ENCODE results near the gene CD86.
"Not testable (repeated sequence)": the region's sequence is repeated elsewhere in the genome, so short reads cannot be mapped to it uniquely, and the experiment has no call there.

The CD86 gene, protein sequence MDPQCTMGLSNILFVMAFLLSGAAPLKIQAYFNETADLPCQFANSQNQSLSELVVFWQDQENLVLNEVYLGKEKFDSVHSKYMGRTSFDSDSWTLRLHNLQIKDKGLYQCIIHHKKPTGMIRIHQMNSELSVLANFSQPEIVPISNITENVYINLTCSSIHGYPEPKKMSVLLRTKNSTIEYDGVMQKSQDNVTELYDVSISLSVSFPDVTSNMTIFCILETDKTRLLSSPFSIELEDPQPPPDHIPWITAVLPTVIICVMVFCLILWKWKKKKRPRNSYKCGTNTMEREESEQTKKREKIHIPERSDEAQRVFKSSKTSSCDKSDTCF

DNA sequence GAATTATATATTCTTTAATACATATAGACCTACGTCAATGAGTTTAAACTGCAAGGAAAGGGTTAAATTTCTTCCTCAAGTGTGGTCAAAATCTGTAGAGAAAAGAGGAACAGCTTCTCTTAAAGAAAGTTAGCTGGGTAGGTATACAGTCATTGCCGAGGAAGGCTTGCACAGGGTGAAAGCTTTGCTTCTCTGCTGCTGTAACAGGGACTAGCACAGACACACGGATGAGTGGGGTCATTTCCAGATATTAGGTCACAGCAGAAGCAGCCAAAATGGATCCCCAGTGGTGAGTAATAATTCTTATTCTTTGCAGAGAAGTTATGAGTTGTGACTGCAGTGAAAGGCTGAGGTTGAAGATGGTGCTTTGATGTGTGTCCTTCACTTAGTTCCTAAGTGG is at the start of gene CD86:
CD86 (plus strand) TSS at position 148 of the 400 bp plus-strand sequence; CDS start at position 276, 128 bp downstream.
- no peak for DNase-seq (ENCODE audit: low spot score)

DNA sequence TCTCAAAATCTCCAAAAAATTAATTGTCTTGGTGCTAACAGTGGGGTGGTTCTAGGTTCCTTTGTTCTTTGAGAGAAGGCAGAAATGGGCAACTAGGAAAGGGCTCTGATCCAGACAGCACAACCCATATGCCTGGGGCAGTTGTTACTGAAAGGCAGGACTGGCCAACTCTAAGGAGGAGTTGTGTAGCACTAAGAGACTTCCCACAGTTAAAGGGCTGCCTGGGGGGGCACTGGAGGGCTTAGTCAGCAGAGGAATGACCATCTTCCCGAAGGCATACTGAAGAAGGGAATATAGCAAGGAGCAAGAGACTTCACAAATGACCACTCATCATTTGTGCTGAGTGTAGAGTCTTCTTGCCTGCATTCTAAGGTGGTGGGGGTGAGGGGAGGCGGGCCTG is 48.9 kb upstream of the CD86 start:
- no peak for DNase-seq (ENCODE audit: low spot score)

DNA sequence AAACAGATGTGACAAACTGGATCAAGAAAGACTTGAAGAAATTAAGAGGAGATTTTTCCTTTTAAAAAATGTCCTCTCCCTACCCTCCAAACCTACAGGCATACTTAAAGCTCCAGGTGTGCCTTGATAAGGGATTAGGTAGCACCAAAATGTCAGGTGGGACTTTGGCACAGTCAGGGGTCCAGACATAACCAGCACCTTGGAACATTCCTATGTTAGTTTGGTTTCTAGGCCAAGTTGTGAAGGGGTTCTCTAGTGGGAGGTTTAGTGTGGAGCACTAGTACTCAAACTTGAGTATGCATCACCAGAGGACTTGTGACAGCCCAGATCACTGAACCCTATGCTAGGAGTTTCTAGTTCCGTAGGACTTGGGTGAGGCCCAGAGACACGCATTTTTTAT is 47.0 kb upstream of the CD86 start:
- DNase-seq (ENCODE audit: low spot score) = no peak

DNA sequence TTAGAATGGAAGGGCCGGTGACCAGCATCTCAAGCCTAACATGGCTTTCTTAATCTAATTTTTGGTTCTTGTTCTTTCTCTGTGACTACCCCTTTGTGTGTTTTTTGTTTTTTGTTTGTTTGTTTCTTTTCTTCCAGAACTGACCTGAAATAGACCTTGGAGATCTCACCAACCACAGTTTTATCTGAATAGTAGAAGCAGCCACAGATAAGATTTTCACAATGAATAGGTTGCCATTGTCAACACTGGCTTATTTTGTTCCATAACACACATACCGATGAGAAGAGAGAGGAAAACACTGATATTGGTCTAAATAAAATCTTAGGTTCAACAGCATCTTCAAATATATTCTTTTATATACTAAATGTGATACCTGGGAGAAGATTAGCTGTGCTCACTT is 44.7 kb upstream of the CD86 start:
- DNase-seq (ENCODE audit: low spot score) = no peak

DNA sequence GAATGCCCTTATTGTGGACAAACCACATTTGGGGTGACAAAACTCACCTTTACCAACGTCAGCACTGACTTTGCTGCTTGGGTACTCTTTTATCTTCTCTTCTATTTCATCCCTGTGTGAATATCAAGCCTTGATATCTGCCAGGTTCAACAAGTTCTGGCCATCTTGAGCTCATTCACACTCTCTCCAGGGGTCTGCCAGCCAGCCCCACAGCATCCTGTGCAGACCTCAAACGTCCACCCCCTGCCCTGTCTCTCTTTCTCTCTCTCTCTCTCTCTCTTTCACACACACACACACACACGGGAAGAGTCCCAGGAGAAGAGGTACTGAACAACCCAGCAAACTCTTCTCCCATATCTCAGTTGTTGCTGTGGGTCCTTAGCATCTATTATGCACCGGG is 43.8 kb upstream of the CD86 start:
- DNase-seq (ENCODE audit: low spot score) = no peak

DNA sequence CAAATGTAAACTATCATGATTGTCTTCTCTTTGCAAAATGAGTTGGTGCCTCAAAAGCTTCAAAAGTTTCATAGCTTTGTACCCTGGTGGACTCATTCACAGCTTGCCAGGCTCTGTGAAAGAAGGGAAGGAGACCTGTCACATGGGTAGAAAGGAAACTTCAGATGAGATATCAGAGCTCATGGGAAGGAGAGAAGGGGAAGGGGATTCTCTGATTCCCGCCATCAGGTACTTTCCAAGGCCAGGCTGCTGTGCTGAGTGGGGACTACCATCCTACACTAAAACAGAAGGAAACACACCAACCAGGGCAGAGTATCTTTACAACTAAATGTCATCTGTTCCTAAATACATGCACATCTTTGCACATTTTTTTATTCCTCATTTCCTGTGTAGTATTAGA is 42.3 kb upstream of the CD86 start:
- no peak for DNase-seq (ENCODE audit: low spot score)

DNA sequence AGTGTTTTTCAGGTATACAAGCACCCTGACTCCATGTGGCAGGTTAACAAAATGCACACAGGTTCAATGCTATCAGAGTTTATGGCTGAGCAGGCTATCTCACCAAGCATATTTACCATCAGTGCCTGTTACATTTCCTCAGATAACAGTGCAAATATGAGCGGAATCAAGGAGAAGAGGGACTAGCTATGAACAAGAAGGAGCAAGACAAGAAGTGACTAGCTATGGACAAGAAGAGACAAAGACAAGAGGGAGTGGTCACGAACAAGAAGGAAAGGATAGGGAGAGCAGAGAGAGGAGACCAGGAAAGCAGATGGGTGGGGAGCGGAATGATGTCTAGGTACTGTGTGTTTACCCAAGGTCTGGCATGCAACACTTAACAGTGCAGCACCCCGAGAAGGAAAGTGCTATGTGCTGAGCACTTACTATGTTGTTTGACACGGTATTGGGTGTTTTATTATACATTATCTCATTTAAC is 41.7 kb upstream of the CD86 start:
- DNase-seq (ENCODE audit: low spot score) = no peak

DNA sequence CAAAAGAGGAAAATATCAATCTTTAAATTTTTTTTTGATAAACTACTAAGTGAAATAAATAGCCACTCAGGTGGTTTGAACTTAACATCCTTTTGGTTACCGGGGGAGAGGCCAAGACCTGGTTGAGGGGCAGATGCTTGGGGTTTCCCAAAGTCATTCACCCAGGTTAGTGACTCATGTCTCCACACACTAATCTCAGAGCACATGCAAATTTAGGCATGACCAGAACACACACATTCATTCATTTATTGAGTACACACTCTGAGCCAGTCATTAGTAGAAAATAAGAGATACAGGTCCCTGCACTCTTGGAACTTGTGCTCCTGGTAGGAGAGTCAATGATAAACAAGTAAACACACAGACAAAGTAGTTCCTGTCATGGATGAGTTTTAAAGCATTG is 40.4 kb upstream of the CD86 start:
- no peak for DNase-seq (ENCODE audit: low spot score)

DNA sequence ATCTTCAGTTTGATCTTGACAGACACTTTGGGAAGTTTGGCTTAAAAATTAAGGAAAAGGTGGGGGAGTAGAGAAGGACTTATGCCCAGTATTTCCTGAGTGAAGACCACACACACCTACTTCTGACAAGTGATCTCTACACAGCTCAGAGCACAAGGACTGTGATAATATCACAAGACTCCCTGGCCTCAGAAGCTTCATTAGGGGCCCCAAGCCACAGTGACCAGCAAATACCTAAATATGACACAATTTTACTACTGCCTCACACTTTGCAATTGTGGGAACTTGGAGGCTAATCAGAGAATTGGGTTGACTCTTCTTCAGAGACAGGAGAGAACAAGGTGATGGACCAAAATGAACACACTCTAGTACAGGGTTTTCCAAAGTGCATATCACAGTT is 35.7 kb upstream of the CD86 start:
- no peak for DNase-seq (ENCODE audit: low spot score)

DNA sequence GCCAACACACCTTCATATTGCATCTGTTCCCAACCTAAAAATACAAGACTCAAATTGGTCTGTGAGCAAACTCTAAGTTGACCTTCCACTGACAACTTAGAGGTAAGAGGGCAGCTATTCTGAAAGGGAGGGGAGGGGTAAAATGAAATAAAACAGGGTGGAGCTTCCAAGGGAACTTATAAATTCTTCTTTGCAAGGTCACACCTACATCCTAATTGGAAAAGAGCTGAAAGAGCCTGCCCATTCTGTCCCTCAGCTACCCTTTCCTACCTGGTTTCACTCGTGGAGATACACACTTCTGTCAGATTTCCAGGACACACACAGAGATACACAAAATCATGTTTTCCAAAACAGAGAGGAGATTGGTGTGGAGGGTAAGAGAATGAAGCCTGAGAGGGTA is 34.1 kb upstream of the CD86 start:
- DNase-seq (ENCODE audit: low spot score) = no peak

DNA sequence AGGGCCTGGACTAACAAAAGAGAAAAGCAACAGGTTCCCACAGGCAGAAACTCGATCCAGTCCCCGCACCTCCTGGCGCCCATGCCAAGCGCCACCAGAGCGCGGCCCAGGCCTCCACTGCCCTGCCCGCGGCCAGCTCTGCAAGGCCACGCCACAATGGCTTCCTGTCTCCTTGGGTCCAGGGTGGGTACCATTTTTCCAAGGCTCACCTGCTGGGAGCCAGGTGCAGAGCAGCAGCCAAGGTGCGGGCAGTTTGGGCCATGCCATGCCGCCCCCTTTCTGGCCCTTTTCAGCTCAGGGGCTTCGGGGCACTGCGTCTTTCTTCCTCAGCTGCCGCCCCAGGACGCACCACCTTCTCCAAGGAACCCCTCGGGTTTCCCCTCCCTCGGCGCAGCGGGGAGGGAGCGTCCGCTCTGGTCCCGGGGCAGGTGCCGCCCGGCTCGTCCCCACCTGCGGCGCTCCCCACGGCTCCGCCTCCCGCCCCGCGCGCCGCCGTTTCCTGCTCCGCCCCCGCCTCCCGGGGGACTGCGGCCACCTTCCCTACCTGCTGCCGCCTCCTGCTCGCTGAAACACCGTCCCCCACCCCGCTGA is 33.3 kb upstream of the CD86 start, which contains the start of gene ILDR1:
ILDR1 (minus strand) TSS at position 437 of the 591 bp plus-strand sequence; CDS start at position 267, 170 bp downstream.
- no peak for DNase-seq (ENCODE audit: low spot score)

DNA sequence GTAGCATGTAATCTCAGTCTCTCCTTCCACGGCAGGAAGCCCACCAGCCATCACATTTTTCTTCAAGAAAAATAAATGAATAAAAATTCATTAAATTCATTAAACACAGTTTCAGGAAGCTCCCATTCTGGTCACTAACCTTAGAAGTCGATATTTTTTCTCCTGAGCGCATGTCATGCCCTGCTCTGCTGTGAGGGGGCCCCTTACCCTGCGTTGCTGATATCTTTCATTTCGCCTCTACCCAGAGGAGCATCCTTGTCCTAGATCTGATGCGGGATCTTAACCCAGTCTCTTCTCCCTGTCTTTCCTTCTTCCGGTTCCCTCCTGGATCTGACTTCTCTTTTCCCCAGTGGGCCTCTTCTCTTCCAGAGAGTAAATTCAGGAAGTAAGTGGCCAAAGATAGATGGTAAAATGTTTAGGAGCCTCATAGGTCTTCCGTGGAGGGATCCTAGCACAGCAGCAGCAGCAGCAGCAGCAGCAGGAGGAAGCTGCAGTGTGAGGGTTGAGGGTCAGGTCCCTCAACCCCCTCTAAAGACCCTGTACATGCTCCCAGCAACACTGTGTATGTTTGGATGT is 31.7 kb upstream of the CD86 start:
- no peak for DNase-seq (ENCODE audit: low spot score)

DNA sequence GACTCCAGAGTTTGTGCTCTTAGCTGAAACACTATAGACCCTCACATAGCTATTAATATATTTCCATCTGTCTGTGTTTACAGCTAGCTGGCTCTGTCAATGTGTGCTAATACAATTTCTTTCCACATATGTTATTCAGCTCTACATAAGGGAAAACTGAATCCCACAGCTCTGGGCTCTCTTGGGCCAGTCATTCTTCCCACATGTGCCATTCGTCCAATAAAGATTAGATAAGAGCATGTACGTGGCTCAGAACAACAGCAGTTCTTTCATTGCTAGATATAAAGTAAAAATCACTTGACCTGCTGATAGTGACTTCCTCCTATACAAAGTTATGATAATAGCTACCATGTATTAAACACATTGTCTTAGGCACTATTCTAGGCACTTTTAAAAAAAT is 30.4 kb upstream of the CD86 start:
- no peak for DNase-seq (ENCODE audit: low spot score)

DNA sequence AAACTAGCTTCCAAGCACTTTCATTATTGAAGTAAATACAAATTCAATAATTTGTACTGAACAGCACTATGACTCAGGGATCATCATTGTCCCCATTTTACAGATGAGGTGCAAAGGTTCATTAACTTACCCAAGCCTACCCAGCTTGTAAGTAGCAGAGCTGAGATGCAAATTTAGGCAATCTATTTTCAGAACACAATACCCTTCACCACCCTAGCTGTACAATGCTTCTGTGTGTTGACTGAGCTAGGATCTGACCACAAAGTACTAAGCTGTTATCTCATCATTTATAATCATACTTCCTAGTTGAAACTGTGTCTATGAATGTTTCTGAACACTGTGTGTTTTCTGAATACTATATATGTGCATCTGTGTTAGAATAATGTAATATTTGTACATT is 29.9 kb upstream of the CD86 start:
- DNase-seq (ENCODE audit: low spot score) = no peak

DNA sequence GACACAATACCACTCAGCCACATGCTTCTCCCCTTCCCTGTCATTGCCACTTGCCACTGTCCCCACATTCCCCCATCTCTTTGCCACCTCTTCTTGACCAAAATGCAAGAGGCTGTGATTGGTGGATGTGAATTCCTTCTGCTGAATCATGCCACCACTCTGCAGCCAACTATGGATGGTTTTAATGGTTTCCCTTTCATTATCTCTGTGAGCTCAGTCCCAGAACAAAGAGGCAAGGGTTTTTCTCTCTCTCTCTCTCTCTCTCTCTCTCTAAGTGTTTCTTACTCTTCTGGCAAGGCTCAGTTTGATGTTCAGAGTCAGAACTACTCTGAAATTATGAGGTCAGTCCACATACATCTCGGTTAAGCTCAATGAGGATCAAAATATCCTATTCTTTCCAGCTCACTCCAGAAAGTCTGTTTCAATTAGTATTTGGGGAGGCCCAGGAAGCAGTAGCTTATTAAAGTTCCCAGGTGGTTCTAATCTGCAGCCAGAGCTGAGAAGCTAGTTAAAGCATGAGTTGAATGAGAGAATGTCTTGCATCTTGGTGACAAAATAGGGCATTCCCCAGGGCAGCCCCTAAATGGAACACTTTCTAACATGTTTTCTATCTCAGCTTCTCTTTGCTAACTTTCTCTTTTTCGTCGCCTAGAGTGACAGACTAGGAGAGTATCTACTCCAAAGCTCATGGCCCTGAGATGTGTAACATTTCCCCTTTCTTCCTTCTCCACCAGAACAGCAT is 24.6 kb upstream of the CD86 start:
- DNase-seq (ENCODE audit: low spot score) = peak; percentile 41

DNA sequence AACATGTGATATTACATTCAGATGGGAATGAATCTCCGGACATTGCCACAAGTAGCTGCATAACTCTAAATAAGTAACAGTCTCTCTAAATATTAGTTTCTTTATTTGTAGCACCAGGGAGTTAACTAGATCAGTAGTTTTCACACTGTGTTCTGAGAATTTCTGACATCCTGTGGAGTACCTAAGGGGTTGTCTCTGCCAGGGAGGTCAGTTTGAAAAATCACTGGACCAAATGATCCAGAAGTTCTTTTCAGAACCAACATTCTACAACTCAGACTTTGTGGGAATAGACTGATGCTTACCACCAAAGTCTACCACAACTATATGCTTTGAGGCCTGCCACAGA is 24.1 kb upstream of the CD86 start:
- DNase-seq (ENCODE audit: low spot score) = no peak

DNA sequence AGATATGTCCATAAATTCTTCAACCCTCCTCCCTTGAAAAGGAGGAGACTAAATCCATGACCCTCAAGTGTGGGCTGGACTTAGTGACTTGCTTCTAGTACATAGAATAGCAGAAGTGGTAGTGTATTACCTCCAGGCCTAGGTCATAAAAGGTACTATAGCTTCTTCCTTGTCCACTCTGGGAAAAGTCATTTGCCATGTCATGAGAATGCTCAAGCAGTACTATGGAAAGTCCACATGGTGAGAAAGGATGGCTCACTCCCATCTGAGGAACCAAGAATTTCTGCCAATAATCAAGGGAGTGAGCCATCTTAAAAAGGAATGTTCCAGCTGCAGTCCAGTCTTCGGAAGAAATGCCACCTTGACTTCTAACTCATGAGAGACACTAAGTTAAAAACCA is 22.6 kb upstream of the CD86 start:
- DNase-seq (ENCODE audit: low spot score) = no peak

DNA sequence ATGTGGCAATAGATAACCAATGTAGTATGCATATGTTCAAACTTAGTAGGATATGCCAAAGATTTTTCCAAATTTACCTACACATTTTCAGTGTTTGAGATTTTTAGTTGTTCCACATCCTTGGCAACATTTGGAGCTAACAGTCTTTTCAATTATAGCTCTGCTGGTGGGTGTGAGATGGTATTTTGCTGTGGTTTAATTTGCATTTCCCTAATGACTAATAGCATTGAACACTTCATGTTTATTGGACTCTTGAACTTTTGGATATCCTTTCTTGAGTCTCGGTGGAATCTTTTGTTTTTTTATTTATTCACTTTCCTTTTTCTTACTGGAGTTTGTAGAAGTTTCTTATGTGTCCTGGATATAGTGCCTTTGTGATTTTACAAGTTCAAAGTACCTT is 22.1 kb upstream of the CD86 start:
- no peak for DNase-seq (ENCODE audit: low spot score)

DNA sequence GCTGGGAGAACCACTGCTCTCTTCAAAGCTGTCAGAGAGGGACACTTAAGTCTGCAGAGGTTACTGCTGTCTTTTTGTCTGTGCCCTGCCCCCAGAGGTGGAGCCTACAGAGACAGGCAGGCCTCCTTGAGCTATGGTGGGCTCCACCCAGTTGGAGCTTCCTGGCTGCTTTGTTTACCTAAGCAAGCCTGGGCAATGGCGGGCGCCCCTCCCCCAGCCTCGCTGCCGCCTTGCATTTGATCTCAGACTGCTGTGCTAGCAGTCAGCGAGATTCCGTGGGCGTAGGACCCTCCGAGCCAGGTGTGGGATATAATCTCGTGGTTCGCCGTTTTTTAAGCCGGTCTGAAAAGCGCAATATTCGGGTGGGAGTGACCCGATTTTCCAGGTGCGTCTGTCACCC is 7.9 kb upstream of the CD86 start:
- DNase-seq (ENCODE audit: low spot score) = not testable (repeated sequence)

DNA sequence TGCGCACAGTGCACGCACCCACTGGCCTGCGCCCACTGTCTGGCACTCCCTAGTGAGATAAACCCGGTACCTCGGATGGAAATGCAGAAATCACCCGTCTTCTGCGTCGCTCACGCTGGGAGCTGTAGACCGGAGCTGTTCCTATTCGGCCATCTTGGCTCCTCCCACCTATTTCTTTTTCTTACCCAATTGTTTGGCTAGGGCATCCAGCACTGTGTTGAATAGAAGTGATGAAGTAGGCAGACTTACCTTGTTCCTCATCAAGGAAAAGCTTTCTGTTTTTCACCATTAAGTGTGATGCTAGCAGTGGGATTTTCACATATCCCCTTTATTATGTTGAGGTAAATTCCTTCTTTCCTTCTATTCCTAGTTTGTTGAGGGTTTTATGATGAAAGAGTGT is 7.4 kb upstream of the CD86 start:
- DNase-seq (ENCODE audit: low spot score) = not testable (repeated sequence)

DNA sequence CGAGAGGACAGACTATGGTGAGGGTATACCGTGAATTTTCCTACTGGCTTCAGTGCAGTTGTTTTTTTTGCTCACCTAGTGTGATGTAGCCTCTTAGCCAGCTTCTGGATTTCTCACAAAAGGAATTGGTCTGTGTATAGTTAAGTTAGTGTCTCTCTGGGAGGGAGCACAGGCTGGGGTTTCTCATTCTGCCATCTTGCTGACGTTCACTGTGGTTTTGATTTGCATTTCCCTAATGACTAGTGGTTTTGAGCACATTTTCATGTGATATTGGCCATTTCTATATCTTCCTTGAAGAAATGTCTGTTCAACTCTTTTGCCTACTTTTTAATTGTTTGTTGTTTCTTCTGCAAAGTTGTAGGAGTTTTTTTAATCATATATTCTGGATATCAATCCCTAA is 2.2 kb upstream of the CD86 start:
- no peak for DNase-seq (ENCODE audit: low spot score)

DNA sequence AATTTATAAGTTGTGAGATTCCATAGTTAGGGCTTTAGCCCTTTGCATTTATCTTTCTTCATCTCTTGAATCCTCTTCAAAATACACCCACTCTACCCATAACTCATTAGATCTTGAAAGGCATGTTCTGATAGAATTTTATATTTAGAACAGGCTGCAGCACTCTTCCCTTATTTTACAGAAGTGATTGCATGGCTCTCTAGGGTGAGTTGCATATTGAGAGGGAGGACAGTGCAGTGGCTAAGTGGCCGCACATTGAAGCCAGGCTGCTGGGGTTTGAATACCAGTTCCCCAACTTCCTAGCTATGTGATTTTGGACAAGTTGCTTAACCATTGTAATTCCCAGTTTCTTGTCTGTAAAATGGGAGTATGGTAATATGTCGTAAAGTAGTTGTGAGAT is 2.5 kb downstream of the CD86 start:
- no peak for DNase-seq (ENCODE audit: low spot score)

DNA sequence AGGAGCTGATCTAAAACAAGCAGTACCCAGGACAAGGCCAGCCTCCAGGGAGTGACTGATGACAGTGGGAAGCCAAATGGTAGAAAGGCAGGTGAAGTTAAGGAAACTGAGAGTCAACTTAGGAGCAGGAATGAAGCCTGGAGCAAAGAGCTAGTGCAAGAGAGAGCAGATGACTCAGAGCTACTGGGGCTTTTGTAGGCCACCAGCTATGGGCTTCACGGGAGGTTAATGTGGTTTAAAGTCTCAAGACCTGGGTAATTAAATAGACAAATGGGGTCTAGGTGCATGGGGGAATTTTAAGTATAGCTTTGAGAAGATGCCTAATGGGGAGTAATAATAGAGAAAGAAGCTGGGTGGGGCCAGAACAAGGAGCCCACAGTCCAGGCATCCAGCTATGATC is 3.1 kb downstream of the CD86 start:
- DNase-seq (ENCODE audit: low spot score) = no peak
